Raji (cell line): ENCODE data around the gene DDX39A.

Experiments used
- POLR2A ChIP-seq: IDR thresholded peaks from 2 replicates; pipeline ENCODE4 v1.6.1; 2011; ENCODE audit warnings: low read depth, low read length, control low read depth; ENCODE audit not compliant: insufficient read depth

Gene DDX39A

DNA sequence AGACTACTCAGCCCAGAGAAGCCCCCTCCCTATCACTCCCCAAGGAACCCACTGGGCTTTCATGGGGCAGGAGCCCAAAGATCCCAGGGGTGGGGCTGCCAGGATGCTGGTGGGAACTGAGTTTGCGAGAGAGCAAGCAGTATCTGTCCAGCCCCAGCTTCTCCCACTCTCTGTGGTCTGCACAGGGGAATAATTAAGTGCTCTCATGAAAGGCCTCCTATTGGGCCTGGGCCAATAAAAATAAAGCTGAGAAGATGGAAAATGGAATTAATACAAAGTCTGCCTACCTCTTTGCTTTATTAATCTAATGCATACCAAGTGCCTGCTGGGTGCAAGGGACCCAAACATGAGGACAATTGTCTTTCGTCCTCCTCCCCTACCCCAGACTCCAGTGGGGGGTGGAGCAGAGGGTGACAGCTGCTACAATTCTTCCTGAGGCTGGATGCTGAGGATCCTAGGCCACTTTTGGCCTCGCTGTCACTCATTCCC, 5.4 kb downstream of the DDX39A start:
- TF ChIP-seq POLR2A, result no peak

DNA sequence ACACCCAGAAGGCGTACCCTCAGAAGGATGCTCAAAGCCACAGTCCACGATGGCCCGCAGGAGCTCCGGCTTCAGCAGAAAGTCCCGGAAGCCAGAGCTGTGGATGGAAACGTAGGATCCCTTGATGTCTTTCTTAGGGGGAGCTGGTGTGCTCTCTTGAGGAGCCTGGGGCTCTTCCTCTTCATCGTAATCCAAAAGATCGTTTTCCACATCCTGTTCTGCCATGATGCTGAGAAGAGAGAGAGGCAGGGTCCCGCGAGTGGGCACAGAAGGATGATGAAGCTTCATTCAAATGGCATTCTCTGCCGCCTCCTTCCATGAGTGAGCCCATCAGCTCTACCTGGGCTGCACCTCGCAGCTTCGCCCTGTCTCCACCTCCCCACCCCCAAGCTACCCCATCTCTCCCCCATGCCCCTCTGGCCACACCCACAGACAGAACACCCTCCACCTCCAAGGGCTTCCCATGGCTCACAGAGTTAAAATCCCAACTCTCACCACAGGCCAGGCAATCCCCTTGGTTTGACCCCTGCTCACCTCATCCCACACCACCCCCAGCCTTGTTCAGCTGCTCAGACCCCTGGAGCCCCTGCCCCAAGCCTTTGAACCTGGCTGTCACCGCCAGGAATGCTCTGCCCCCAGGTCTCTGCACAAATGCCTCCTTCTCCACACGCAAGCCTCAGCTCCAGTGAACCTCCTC, 6.0 kb downstream of the DDX39A start:
- TF ChIP-seq POLR2A, result no peak

DNA sequence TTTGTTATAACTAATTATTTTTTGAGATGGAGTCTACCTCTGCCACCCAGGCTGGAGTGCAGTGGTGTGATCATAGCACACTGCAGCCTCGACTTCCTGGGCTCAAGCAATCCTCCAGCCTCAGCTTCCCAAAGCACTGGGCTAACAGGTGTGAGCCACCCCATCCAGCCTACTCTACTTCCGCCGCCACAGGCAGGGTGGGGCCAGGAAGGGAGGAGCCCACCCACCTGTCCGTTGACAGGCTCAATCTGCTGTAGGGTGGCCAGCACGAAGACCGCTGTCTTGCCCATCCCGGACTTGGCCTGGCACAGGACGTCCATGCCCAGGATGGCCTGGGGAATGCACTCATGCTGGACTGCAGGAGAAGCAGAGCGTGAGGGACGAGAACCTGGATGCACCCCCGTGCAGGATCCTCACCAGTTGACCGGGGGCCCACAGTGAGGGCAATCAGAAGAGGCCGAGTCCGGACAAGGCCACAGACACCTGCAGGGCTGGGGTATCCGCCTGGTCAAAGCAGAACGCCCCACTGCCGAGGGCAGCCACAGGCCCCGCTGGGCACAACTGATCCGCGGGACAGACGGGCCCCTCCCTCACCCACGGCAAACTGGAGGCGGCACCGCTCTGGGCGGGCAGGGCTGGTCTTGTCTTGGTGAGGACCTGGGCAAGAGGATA, 6.7 kb downstream of the DDX39A start:
- TF ChIP-seq POLR2A, result no peak

DNA sequence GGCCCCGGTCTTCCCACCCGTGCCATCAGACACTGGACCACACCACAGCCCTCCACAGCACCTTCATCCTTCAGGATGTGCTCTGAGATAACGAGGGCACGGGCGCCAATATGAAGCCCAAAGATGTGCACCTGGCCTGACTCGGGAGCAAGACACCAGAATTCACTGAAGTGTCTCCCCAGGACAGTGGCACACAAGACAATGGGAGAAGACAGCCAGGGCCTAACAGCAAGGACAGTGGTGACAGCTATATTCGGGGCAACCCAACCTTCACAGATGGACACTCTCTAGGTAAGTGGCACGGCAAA, 7.2 kb downstream of the DDX39A start:
- TF ChIP-seq POLR2A, result no peak

DNA sequence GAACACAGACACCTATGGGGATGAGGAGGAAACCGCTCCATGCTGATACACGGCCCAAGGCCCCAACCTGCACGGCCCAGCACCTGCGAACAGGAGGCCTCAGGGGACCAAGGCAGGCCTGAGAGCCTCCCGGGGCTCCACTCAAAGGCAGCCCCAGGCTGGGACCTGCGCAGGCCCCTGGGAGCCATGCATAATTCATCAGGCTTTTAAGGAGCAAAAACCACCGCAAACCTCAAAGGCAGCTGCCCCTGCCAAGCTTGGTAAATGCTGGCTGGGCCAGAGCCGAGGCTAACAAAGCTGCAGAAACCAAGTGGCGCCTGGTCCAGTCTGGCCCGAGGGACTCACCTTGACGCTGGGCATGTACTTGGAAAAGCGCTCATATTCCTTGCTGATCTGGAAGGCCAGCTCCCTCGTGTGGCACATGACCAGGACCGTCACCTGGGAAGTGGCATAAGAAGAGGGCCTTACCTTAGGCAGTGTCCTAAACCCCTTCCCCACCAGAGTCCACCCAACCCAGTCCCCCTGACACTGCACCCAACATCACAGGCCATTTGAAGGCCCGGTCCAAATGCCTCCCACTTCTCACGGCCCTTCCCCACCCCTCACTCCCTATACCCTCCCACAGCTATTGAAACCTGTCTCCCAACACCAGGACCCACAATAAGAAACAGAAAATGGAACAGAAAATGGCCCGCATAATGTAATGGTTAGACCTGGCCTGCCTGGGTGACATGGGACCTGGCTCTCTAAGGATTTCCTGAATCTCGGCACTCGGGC, 7.8 kb downstream of the DDX39A start:
- no peak for TF ChIP-seq POLR2A

DNA sequence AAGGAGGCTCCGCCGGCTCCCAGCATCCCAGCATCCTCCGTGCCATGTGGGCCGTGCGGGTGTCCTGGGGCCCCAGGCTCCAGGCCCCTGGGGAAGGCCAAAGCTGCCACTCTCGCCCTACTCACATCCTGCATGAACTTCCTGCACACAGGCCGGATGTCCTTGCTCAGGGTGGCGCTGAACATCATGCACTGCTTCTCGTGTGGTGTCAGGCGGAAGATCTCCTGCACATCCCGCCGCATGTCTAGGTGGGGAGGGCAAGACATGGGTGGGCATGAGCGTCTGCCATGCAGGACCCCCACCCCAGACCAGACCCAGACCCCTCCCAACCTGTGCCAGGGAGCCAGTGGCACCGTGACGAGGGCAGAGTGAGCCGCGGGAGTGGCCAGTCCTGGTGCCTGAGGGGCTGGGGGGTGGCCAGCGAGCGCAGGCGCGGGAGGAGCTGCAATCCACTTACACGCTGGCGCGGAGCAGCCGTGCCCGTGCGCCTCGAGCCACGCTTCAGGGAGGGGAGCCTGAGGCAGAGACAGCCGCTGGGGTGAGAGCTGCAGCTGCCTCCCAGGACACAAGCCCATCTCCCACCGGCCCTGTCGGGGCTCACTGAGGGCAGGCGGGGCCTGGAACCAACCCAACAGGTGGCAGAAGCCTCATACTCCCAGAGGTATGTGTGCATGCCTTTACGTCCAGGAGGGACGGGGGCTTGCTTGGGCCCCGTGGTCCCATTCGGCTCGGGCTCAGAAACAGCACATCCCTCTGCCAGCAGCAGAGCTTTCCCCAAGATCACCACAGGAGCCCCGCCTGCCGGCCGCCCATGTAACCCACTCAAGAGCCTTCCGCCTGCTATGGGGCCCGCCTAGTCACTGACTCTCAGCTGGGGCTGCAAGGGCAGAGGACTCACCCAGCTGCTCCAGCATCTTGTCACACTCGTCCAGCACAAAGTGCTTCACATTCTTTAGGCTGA, 8.8 kb downstream of the DDX39A start:
- no peak for TF ChIP-seq POLR2A

DNA sequence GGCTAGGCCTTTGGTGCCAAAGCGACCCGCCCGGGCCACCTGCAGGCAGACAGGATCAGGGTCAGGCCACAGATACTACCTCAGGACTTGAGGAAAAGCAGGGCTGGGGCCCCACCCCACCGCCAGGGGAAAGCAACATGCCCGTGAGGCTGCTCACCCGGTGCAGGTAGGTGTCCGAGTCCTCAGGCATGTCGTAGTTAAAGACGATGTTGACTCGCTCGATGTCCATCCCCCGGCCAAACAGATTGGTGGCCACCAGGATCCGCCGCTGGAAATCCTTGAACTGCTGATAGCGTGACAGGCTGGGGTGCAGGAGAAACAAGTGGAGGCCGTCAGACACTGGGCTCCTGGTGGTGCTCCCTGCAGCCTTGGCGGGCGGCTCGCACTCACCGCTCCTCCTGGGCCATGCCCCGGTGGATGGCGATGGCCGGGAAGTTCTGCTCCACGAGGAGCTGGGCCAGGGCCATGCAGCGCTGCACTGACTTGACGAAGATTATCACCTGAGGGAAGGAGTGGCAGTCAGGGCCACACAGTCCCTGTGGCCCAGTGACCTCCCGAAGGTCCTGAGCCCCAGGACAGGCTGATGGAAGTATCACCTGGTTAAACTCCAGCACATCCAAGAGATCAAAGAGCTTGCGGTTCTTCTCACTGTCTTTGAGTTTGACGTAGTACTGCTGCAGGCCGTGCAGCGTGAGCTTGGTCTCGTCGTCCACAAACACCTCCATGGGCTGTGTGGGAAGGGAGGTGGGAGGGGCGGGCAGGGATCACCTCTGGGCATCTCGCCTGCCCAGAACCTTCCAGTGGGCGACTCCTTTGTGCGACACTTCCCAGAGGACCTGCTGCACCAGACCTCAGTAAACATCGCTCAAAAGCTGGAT, 9.8 kb downstream of the DDX39A start:
- no peak for TF ChIP-seq POLR2A

DNA sequence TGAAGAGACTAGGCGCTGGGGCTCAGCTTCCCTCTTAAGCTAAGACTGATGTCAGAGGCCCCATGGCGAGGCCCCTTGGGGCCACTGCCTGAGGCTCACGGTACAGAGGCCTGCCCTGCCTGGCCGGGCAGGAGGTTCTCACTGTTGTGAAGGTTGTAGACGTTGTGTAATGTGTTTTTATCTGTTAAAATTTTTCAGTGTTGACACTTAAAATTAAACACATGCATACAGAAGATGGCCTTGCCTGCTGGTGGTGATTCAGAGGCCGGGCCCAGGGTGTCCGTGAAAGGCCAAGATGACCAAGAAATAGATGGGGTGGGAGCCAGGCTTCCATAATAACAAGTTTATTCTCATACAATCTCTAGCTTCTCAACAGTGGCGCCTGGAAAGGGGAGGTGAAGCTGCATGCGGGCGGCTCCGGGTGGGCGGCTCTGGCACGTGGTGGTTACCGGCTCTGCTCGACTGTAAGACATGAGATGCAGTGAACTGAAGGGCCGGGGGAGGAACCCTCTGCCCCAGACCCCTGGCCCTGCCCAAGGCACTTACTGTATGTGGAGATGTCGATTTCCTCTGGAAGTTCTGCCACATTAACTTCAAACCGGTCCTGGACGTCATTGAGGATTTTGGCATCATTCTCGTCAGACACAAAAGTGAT, 10.5 kb downstream of the DDX39A start:
- no peak for TF ChIP-seq POLR2A

DNA sequence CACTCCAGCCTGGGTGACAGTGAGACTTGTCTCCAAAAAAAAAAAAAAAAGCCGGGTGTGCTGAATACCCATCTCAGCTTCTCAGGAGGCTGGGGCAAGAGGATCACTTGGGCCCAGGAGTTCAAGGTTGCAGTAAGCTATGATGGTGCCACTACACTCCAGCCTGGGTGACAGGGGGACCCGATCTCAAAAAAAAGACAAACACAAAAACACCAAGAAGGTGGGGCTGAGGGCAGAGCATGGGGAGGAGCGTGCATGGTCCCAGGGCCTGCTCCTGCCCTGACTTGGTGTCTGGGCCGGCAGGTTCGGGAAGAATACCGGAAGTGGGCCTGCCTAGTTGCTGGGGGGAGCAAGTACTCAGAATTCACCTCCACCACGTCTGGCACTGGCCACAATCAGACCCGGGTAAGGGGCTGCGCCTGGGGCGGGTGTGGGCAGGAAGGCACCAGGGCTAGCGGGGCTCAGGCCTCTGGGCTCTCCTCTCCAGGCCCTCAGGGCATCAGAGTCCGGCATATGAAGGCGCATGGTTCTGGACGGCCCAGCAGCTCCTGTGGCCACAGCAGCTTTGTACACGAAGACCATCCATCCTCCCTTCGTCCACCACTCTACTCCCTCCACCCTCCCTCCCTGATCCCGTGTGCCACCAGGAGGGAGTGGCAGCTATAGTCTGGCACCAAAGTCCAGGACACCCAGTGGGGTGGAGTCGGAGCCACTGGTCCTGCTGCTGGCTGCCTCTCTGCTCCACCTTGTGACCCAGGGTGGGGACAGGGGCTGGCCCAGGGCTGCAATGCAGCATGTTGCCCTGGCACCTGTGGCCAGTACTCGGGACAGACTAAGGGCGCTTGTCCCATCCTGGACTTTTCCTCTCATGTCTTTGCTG, 11.3 kb downstream of the DDX39A start:
- TF ChIP-seq POLR2A, result no peak

DNA sequence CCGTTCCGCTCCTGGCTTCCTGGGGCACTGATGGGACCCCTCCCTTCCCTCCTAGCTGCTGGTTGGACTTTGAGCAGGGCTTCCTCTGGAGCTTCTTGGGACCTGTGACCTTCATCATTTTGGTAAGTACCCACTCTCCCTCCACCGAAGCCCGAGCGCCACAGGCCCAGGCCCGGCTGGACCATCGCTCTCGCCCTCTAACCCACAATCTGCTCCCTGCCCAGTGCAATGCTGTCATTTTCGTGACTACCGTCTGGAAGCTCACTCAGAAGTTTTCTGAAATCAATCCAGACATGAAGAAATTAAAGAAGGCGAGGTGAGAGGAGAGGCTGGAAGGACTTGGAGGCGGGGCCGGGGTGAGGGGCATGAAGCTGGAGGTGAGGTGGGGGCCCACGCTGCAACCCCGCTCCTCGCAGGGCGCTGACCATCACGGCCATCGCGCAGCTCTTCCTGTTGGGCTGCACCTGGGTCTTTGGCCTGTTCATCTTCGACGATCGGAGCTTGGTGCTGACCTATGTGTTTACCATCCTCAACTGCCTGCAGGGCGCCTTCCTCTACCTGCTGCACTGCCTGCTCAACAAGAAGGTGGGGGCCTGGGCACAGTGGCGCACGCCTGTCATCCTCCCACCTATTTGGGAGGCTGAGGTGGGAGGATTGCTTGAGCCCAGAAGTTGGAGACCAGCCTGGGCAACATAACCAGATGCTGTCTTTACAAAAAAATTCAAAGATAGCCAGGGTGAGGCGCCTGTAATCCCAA, 12.3 kb downstream of the DDX39A start:
- no peak for TF ChIP-seq POLR2A

DNA sequence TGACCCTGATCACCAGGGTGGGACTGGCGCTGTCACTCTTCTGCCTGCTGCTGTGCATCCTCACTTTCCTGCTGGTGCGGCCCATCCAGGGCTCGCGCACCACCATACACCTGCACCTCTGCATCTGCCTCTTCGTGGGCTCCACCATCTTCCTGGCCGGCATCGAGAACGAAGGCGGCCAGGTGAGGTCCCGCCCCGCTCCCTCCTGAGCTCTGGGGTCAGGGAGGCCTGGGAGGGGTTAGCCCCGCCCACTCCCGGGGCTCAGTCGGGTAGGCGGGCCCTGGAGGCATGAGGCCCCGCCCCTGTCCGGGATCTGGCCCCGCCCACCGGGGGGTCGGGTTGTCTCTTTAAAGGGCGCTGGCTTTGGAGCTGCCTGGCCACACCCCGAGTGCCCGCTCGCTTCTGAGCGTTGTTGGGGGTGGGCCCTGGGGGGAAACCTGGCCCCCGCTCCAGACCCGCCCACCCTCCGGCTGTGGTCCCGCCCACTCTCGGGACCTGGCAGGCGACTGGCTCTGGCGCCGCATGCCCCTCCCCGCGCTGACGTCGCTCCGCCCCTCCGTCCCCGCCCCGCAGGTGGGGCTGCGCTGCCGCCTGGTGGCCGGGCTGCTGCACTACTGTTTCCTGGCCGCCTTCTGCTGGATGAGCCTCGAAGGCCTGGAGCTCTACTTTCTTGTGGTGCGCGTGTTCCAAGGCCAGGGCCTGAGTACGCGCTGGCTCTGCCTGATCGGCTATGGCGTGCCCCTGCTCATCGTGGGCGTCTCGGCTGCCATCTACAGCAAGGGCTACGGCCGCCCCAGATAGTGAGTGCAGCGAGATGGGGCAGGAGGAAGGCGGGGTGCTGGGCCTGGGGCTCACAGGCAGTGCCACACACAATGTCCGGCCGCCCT, 13.1 kb downstream of the DDX39A start:
- no peak for TF ChIP-seq POLR2A
